Measurements from ENCODE around the gene MCRIP2. TPM values are rescaled to one million over a fixed set of nuclear protein-coding genes. Genes with fewer than 3 reads are reported as not detected.

The MCRIP2 gene
- total RNA-seq, 8 experiments from 2014 or later = 10.3 to 58.8 (median 31.3) TPM

DNA sequence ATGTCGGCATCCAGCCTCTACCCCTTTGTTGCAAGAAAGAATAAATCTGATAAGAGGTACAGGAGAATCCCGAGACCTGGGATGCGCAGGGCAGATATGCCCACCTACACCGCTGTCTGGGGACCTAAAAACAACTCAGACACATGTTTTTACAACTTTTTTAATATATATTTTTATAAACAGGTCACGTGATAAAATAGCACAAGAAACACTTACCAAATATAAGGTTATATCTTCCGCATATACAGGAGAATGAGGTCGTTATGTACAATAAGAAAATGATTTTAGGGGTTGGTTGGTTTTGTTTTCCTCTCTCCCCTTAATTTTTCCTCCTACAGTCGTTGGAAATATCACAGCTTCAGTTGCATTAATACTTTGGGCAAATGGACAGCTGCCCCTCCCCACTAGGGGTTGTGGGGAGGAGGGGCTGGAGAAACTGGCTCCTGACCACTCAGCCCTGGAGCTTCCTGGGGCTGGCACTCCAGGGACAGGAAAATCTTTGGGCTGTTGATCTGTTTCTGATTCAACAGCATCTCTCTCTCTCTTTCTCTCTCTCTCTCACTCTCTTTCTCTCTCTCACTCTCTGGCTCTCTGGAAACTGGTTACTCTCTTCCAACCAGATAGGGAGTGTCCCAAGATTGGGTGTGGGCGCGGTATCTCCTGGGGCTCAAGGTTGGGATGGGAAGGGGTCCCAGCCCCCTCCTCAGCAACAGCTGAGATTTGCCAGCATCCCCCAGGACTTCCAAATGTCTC, 50.9 kb downstream of the MCRIP2 start:
- WGBS, 10 experiments = 18 to 100% (median 55%) methylated on average over 2 to 10 of the region's 10 CpGs
- H3K4me1 ChIP-seq (replicated peaks in 1 of 2) = peaks cover 25 to 28% of the 10 kb centered on the region in 2 donors
- no peak overlapping the region for H3K27ac ChIP-seq
- in situ Hi-C loops (cut with MboI; ENCODE audit: low pct_unique_long_range_greater_than_20kb in 2 of 9, low sequenced_read_pairs in 9 of 9, unreplicated experiment in 9 of 9) = no loop called here
- no peak for ATAC-seq (replicated peaks in 6 of 8)
- no peak overlapping the region for H3K4me3 ChIP-seq

DNA sequence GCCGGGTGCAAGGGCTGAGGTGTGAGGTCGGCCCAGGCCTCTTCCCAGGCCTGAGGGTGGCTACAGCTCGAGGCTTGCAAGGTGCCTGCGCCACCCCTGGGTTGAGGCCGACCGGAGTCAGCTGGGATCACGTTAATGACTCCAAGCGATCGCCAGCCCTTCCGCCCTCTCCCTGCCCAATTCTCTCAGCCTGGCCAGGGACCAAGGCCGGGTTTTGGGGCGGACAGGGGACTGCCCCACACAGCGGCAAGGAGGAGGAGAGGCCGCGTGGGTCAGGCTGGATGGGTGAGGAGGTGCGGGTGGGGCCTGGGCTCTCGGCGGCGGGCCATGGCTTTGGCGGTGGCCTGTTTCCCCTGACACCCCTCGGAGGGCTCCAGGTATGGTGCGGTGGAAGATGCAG, 51.7 kb downstream of the MCRIP2 start:
- WGBS, 10 experiments = 0 to 64% (median 40%) methylated on average over 1 to 11 of the region's 22 CpGs; no CpG with 5 or more reads in 7 of the 10 experiments
- Histone ChIP-seq H3K4me3 (peak overlapping the region in 1 of 5 donors; percentile 43), H3K4me1 (replicated peaks in 1 of 2) (peaks cover 25 to 28% of the 10 kb centered on the region in 2 donors), H3K27ac (peak overlapping the region in 1 of 2 donors; percentile 34)
- in situ Hi-C loops (cut with MboI; ENCODE audit: low pct_unique_long_range_greater_than_20kb in 2 of 9, low sequenced_read_pairs in 9 of 9, unreplicated experiment in 9 of 9) = no loop called here
- no peak for ATAC-seq (replicated peaks in 6 of 8)

DNA sequence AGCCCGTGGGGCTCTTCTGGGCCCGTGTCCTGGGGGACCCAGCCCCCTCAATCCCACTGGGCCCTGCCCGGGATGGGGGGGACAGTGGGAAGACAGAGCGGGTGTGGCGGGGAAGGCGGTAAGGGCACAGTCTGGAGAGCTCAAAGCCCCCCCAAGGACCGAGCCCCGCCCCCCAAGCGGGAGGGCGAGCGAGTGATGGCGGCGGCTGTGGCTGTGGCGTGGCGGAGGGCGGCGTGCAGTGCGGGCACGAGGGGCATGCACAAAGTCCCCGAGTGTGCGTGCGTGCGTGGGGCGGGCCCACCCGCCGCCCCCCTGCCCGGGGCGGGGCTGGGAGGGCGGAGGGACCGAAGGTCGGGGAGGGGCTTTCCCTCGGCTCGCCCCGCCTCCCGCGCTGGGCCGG, 52.1 kb downstream of the MCRIP2 start:
- Histone ChIP-seq H3K27ac (peak overlapping the region in 1 of 2 donors; percentile 90), H3K4me3 (peak overlapping the region in 3 of 5 donors; percentile 25 to 43 (median 30)), H3K4me1 (replicated peaks in 1 of 2) (peaks cover 25 to 26% of the 10 kb centered on the region in 2 donors)
- in situ Hi-C loops (cut with MboI; ENCODE audit: low pct_unique_long_range_greater_than_20kb in 2 of 9, low sequenced_read_pairs in 9 of 9, unreplicated experiment in 9 of 9) = no loop called here
- ATAC-seq (replicated peaks in 6 of 8) = peak in 2 of 8 experiments; percentile 1
- WGBS, 10 experiments = no CpG with 5 or more reads among the region's 37 CpGs

DNA sequence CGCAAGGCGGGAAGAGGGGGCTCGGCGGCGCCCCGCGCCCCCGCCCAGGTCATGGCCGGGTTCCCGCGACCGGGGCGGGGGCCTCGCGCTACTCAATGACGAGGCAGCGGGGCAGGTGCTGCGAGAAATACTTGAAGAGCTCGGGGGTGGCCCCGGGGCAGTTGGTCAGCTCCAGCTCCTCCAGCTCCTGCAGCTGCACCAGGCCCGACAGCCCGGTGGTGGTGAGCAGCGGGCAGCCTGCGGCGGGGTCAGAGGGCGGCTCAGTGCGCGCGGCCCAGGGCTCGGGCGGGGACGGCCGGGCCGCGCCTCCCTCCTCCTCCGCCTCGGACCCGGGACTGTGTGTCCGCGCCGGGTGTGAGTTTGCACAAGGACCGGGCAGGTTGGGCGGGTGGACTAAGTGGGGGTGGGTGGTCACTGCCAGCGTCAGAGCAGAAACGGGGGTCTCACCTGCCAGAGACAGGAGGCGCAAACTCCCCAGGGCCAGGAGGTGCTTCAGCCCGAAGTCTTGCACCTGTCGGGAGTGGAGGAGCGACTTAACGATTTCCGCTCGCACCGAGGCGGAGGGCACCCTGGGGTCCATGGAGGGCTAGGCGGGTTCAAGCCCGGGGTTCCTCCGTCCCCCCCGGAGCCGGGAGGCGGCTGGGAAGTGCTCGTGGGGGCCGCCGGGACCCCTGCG, 52.7 kb downstream of the MCRIP2 start:
- Histone ChIP-seq H3K4me3 (peak overlapping the region; percentile 9 to 43 (median 25)), H3K4me1 (replicated peaks in 1 of 2) (peaks cover 20 to 21% of the 10 kb centered on the region in 2 donors), H3K27ac (peak overlapping the region; percentile 81 to 90)
- in situ Hi-C loops (cut with MboI; ENCODE audit: low pct_unique_long_range_greater_than_20kb in 2 of 9, low sequenced_read_pairs in 9 of 9, unreplicated experiment in 9 of 9) = no loop called here
- no peak for ATAC-seq (replicated peaks in 6 of 8)
- 0% methylated on average over 4 of the region's 64 CpGs; no CpG with 5 or more reads in 9 of the 10 experiments for WGBS, 10 experiments

DNA sequence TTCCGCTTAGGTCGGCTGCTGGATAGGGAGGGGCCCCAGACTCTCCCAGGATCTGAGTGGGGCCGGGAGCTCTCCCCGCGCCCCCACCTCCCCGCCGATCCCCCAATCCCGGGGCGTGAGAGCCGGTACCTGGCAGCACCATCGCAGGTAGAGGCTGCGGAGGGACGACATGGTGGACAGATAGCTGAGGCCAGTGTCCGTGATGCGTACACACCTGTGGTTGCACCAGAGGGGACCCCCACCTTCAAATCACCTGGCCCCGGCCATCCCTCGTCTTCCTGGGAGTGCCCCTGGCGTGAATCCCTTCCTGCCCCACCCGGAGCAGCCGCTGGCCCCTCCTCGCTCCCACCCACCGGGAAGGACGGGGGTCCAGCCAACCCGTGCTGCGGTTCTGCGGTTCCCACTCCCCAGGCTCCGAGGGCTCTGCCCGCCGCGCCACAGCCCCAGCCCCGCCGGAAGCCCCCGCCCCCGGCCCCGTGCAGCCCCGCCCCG, 53.3 kb downstream of the MCRIP2 start:
- in situ Hi-C loops (cut with MboI; ENCODE audit: low pct_unique_long_range_greater_than_20kb in 2 of 9, low sequenced_read_pairs in 9 of 9, unreplicated experiment in 9 of 9) = no loop called here
- Histone ChIP-seq H3K27ac (peak overlapping the region; percentile 81 to 90), H3K4me1 (replicated peaks in 1 of 2) (peaks cover 16 to 17% of the 10 kb centered on the region in 2 donors), H3K4me3 (peak overlapping the region; percentile 9 to 43 (median 25))
- no CpG with 5 or more reads among the region's 37 CpGs for WGBS, 10 experiments
- ATAC-seq (replicated peaks in 6 of 8) = no peak

DNA sequence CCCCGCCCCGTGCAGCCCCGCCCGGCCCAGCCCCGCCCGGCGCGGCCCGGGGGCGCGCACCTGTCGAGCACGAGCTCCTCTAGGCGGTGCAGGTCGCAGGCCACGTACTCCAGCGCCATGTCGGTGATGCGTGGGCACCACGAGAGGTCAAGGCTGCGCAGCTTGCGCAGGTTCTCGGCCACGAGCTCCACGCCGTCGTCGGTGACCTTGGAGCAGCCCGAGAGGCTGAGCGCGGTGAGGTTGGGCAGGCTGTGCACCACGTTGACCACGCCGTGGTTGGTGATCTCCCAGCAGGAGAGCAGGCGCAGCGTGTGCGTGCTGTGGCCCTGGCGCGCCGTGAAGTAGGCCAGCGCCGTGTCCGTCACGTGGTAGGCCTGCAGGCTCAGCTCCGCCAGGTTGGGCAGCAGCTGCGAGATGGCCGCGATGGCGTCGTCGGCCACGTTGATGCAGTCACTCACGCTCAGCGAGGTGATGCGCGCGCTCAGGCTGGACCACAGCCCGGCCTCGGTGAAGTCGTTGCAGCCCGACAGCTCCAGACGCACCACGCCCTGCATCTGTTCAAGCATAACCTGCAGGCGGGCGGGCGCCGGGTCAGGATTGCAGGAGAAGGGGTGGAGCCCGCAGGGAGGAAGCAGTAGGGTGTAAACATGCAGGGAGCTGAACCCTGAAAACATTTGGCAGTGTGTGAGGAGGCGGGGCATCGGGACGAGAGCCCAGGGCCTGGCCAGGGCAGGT, 53.9 kb downstream of the MCRIP2 start:
- ATAC-seq (replicated peaks in 6 of 8) = peak; percentile 74 to 86 (median 76)
- peak overlapping the region; percentile 81 to 90 for H3K27ac ChIP-seq
- peak overlapping the region in 4 of 5 donors; percentile 14 to 43 (median 28) for H3K4me3 ChIP-seq
- 0 to 80% (median 3%) methylated on average over 2 to 20 of the region's 71 CpGs; no CpG with 5 or more reads in 4 of the 10 experiments for WGBS, 10 experiments
- peaks cover 19 to 22% of the 10 kb centered on the region in 2 donors for H3K4me1 ChIP-seq (replicated peaks in 1 of 2)
- in situ Hi-C loops (cut with MboI; ENCODE audit: low pct_unique_long_range_greater_than_20kb in 2 of 9, low sequenced_read_pairs in 9 of 9, unreplicated experiment in 9 of 9) = no loop called here

Other genes with a start within 250 kb of the MCRIP2 start
- 10 to 100 TPM; 24.9 to 88.9 (median 54.0) TPM for gene NME4, start 244.6 kb upstream of the MCRIP2 start, total RNA-seq
- 10 to 100 TPM in 6 of 8 experiments, 1 to 10 TPM in 2; 7.1 to 24.2 (median 11.8) TPM for gene DECR2, start 239.9 kb upstream of the MCRIP2 start, total RNA-seq
- gene RAB11FIP3, start 216.2 kb upstream of the MCRIP2 start, total RNA-seq = 10 to 100 TPM; 13.6 to 32.6 (median 25.2) TPM
- 10 to 100 TPM in 4 of 8 experiments, 1 to 10 TPM in 4; 7.1 to 46.4 (median 12.7) TPM for gene CAPN15, start 114.1 kb upstream of the MCRIP2 start, total RNA-seq
- under 1 TPM in 5 of 8 experiments, not detected in 3; 0.05 to 0.85 (median 0.24) TPM for gene PRR35, start 81.4 kb upstream of the MCRIP2 start, total RNA-seq
- gene NHLRC4, start 74.8 kb upstream of the MCRIP2 start, total RNA-seq = 1 to 10 TPM in 5 of 8 experiments, under 1 TPM in 3; 0.33 to 2.2 (median 1.0) TPM
- 10 to 100 TPM; 17.0 to 56.1 (median 26.0) TPM for gene PIGQ, start 71.9 kb upstream of the MCRIP2 start, total RNA-seq
- gene RAB40C, start 51.8 kb upstream of the MCRIP2 start, total RNA-seq = 10 to 100 TPM in 7 of 8 experiments, 1 to 10 TPM in 1; 9.3 to 23.8 (median 17.1) TPM
- 1 to 10 TPM in 2 of 8 experiments, under 1 TPM in 6; 0.14 to 9.0 (median 0.54) TPM for gene WFIKKN1, start 10.8 kb upstream of the MCRIP2 start, total RNA-seq
- 10 to 100 TPM; 52.5 to 97.9 (median 66.7) TPM for gene METTL26, start 5.5 kb upstream of the MCRIP2 start, total RNA-seq
- 10 to 100 TPM in 7 of 8 experiments, 1 to 10 TPM in 1; 8.0 to 62.4 (median 16.4) TPM for gene WDR90, start 7.5 kb downstream of the MCRIP2 start, total RNA-seq
- gene RHOT2, start 26.3 kb downstream of the MCRIP2 start, total RNA-seq = 100 to 1,000 TPM in 2 of 8 experiments, 10 to 100 TPM in 6; 30.6 to 119 (median 51.7) TPM
- 1 to 10 TPM; 1.0 to 8.5 (median 3.3) TPM for gene RHBDL1, start 33.8 kb downstream of the MCRIP2 start, total RNA-seq
- 100 to 1,000 TPM in 3 of 8 experiments, 10 to 100 TPM in 5; 39.9 to 144 (median 79.4) TPM for gene STUB1, start 38.6 kb downstream of the MCRIP2 start, total RNA-seq
- gene JMJD8, start 42.5 kb downstream of the MCRIP2 start, total RNA-seq = 10 to 100 TPM; 18.1 to 56.4 (median 33.2) TPM
- gene WDR24, start 48.6 kb downstream of the MCRIP2 start, total RNA-seq = 10 to 100 TPM in 4 of 8 experiments, 1 to 10 TPM in 4; 6.0 to 18.9 (median 11.5) TPM
- 10 to 100 TPM in 3 of 8 experiments, 1 to 10 TPM in 2, under 1 TPM in 3; 0.31 to 13.5 (median 6.3) TPM for gene FBXL16, start 64.0 kb downstream of the MCRIP2 start, total RNA-seq
- 100 to 1,000 TPM in 2 of 8 experiments, 10 to 100 TPM in 6; 10.1 to 402 (median 34.9) TPM for gene METRN, start 73.3 kb downstream of the MCRIP2 start, total RNA-seq
- gene ANTKMT, start 79.3 kb downstream of the MCRIP2 start, total RNA-seq = 10 to 100 TPM; 21.6 to 30.5 (median 24.5) TPM
- gene CCDC78, start 84.6 kb downstream of the MCRIP2 start, total RNA-seq = 10 to 100 TPM in 1 of 8 experiments, 1 to 10 TPM in 7; 2.7 to 26.1 (median 4.6) TPM
- gene HAGHL, start 85.3 kb downstream of the MCRIP2 start, total RNA-seq = 10 to 100 TPM in 6 of 8 experiments, 1 to 10 TPM in 2; 6.6 to 36.6 (median 14.2) TPM
- 10 to 100 TPM; 15.0 to 30.5 (median 24.9) TPM for gene CIAO3, start 99.2 kb downstream of the MCRIP2 start, total RNA-seq
- under 1 TPM in 3 of 8 experiments, not detected in 5; 0.23 to 0.63 (median 0.43) TPM for gene MSLN, start 118.9 kb downstream of the MCRIP2 start, total RNA-seq
- 10 to 100 TPM in 7 of 8 experiments, 1 to 10 TPM in 1; 8.7 to 32.7 (median 15.8) TPM for gene RPUSD1, start 146.6 kb downstream of the MCRIP2 start, total RNA-seq
- gene CHTF18, start 146.8 kb downstream of the MCRIP2 start, total RNA-seq = 10 to 100 TPM in 6 of 8 experiments, 1 to 10 TPM in 2; 2.5 to 41.5 (median 12.4) TPM
- 1 to 10 TPM in 2 of 8 experiments, under 1 TPM in 3, not detected in 3; 0.56 to 2.8 (median 0.85) TPM for gene GNG13, start 158.9 kb downstream of the MCRIP2 start, total RNA-seq